ENCODE data around the gene ILDR2. TPM values are rescaled to one million over a fixed set of nuclear protein-coding genes. Genes with fewer than 3 reads are reported as not detected.

The ILDR2 gene
- total and polyA plus RNA-seq, 2 donors (not counting 3 experiments of a cell fraction or from before 2014, with no cell fraction given): not detected

DNA sequence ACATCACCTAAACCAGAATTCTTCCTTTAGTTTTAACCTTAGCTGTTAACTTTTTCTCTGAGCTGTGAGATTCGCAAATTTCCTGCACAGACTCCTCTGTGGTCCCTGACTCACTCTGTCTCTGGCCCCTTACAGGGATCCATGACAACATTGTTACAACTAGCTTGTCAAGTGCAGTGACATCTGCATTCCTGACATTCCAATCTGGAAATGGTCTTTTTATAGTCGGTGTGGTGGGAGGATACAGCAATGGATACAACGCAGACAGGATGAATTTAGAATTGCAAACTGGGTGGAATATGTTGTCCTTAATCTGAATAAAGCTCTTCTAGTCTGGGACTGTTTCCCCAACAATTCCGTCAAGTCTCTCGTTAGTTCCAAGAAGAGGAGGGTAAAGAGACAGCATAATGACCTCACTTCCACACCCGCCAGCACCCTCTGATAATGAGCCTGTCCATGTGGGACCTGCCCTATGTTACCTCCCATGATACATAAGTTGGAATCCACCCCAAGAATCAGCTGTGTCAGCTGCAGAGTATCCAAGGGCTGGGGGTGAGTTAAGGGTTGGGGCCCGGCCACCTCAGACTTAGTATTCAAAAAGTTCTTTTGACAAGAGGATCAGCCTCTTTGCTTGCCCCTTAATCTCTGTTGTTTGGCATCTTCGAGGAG, 49.4 kb downstream of the ILDR2 start:
- dilution Hi-C loops (cut with MboI; ENCODE audit: extremely low pct_ligation_motif_present, low sequenced_read_pairs): no loop called here
- H3K9me3 ChIP-seq (replicated peaks; ENCODE audit: control insufficient read depth, insufficient read depth, low read length): no peaks in the 10 kb centered on the region
- intact Hi-C loops (cut with micrococcal nuclease): no loop called here
- no peak overlapping the region for H2AFZ ChIP-seq (ENCODE audit: low read depth, low read length)
- no peaks in the 10 kb centered on the region for H3K4me1 ChIP-seq (ENCODE audit: control insufficient read depth, extremely low read depth, insufficient read depth, low read length)
- H3K27ac ChIP-seq (ENCODE audit: insufficient read depth, low read depth, low read length): no peak overlapping the region
- peak; percentile 13 for TF ChIP-seq FOS (IDR thresholded peaks at IDR 0.05; ENCODE audit: borderline replicate concordance, insufficient read depth, low read length)
- TF ChIP-seq, protein P1, sequence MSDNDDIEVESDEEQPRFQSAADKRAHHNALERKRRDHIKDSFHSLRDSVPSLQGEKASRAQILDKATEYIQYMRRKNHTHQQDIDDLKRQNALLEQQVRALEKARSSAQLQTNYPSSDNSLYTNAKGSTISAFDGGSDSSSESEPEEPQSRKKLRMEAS (IDR thresholded peaks at IDR 0.05; ENCODE audit: insufficient read depth, insufficient read length): no peak
- POLR2A ChIA-PET: no interaction called here
- H3K4me3 ChIP-seq (replicated peaks in 1 of 3; ENCODE audit: insufficient read depth in 1 of 3, low read depth in 1 of 3, low read length in 3 of 3): no peak overlapping the region
- FAIRE-seq: no peak
- no peak for DNase-seq (ENCODE audit: low read depth, low spot score)
- CTCF ChIA-PET: interaction anchor here (1.6 to 3.6 kb wide), 2 partner anchors 16 to 23 kb away, joined by 3 to 20 read pairs; no protein-coding TSS in a partner anchor
- peaks cover 17 to 20% of the 10 kb centered on the region in 2 experiments for H3K27me3 ChIP-seq (ENCODE audit: control insufficient read depth in 2 of 2, insufficient read depth in 2 of 2, low read length in 2 of 2)
- H3K9ac ChIP-seq (replicated peaks; ENCODE audit: extremely low read depth, insufficient read depth, low read length): no peak overlapping the region
- H3K4me2 ChIP-seq (ENCODE audit: insufficient read depth, low read length): no peak overlapping the region
- H3K79me2 ChIP-seq (ENCODE audit: control insufficient read depth, insufficient read depth, low read length): no peaks in the 10 kb centered on the region
- no TSS peak for BruUV-seq (replicated peaks)
- no peaks in the 10 kb centered on the region for H4K20me1 ChIP-seq (replicated peaks; ENCODE audit: control insufficient read depth, extremely low read depth, insufficient read depth, low read length)
- no peaks in the 10 kb centered on the region for H3K9me1 ChIP-seq (replicated peaks; ENCODE audit: control insufficient read depth, extremely low read depth, insufficient read depth, low read length)
- no peaks in the 10 kb centered on the region for H3K36me3 ChIP-seq (ENCODE audit: control insufficient read depth in 2 of 2, extremely low read depth in 1 of 2, insufficient read depth in 2 of 2, low read length in 2 of 2)

DNA sequence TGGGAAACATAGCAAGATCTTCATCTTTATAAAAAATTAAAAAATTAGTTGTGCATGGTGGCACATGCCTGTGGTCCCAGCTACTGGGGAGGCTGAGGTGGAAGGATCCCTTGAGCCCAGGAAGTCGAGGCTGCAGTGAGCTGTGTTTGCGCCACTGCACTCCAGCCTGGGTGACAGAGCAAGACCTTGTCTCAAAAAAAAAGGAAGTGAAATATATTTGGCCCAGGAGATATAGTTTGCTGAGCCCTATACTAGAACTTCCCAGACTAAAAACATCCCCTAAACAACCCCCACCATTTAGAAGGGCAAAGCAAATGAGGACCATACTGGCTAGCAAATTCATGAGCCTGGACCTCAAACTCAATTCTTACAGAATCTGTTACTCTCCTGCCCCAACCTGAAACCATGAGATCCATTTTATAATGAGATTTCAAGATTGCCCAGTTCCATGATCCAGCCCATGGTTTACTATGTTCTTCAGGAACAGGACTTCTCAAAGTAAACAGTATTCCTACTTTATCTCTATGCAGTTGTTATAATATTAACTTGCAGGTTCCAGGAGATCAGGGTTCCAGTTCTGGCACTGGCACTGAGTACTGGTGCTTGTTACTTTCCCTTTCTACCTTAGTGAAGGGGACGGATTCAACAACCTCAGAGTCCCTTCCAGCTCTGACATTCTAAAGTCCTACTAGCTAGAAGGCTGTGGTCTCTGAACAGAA, 50.4 kb downstream of the ILDR2 start:
- FAIRE-seq (no peak), DNase-seq (ENCODE audit: low read depth, low spot score) (no peak)
- H4K20me1 ChIP-seq (replicated peaks; ENCODE audit: control insufficient read depth, extremely low read depth, insufficient read depth, low read length): no peaks in the 10 kb centered on the region
- no peaks in the 10 kb centered on the region for H3K36me3 ChIP-seq (ENCODE audit: control insufficient read depth in 2 of 2, extremely low read depth in 1 of 2, insufficient read depth in 2 of 2, low read length in 2 of 2)
- H3K9me1 ChIP-seq (replicated peaks; ENCODE audit: control insufficient read depth, extremely low read depth, insufficient read depth, low read length): no peaks in the 10 kb centered on the region
- H3K9me3 ChIP-seq (replicated peaks; ENCODE audit: control insufficient read depth, insufficient read depth, low read length): no peaks in the 10 kb centered on the region
- TF ChIP-seq GATA2 (IDR thresholded peaks at IDR 0.05; ENCODE audit: insufficient read depth, insufficient read length, low read depth, low read length) (no peak), EZH2 (IDR thresholded peaks at IDR 0.05; ENCODE audit: borderline replicate concordance, low read depth, low read length, severe bottlenecking) (no peak), POLR2A (IDR thresholded peaks at IDR 0.05; ENCODE audit: low read depth, low read length) (no peak), FOS (IDR thresholded peaks at IDR 0.05; ENCODE audit: borderline replicate concordance, insufficient read depth, low read length) (no peak), MYC (IDR thresholded peaks at IDR 0.05; ENCODE audit: low read depth, low read length) (no peak), POLR2AphosphoS5 (IDR thresholded peaks at IDR 0.05; ENCODE audit: insufficient read depth, low read depth, low read length) (no peak), JUN (IDR thresholded peaks at IDR 0.05; ENCODE audit: borderline replicate concordance, insufficient read depth, insufficient read length, low read depth) (no peak)
- TF ChIP-seq, protein P1 (IDR thresholded peaks at IDR 0.05; ENCODE audit: insufficient read depth, insufficient read length): no peak
- TF ChIP-seq, protein P2, sequence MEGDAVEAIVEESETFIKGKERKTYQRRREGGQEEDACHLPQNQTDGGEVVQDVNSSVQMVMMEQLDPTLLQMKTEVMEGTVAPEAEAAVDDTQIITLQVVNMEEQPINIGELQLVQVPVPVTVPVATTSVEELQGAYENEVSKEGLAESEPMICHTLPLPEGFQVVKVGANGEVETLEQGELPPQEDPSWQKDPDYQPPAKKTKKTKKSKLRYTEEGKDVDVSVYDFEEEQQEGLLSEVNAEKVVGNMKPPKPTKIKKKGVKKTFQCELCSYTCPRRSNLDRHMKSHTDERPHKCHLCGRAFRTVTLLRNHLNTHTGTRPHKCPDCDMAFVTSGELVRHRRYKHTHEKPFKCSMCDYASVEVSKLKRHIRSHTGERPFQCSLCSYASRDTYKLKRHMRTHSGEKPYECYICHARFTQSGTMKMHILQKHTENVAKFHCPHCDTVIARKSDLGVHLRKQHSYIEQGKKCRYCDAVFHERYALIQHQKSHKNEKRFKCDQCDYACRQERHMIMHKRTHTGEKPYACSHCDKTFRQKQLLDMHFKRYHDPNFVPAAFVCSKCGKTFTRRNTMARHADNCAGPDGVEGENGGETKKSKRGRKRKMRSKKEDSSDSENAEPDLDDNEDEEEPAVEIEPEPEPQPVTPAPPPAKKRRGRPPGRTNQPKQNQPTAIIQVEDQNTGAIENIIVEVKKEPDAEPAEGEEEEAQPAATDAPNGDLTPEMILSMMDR (IDR thresholded peaks at IDR 0.05; ENCODE audit: extremely low read depth in 1 of 2, insufficient read depth in 1 of 2, low read depth in 1 of 2, low read length in 2 of 2): no peak
- no peak overlapping the region for H3K4me3 ChIP-seq (replicated peaks in 1 of 3; ENCODE audit: insufficient read depth in 1 of 3, low read depth in 1 of 3, low read length in 3 of 3)
- dilution Hi-C loops (cut with MboI; ENCODE audit: extremely low pct_ligation_motif_present, low sequenced_read_pairs) (no loop called here), intact Hi-C loops (cut with micrococcal nuclease) (no loop called here)
- no peaks in the 10 kb centered on the region for H3K4me1 ChIP-seq (ENCODE audit: control insufficient read depth, extremely low read depth, insufficient read depth, low read length)
- no peaks in the 10 kb centered on the region for H3K79me2 ChIP-seq (ENCODE audit: control insufficient read depth, insufficient read depth, low read length)
- H3K9ac ChIP-seq (replicated peaks; ENCODE audit: extremely low read depth, insufficient read depth, low read length): no peak overlapping the region
- CTCF ChIA-PET: interaction anchor here (1.6 to 3.6 kb wide), 2 partner anchors 15 to 24 kb away, joined by 3 to 20 read pairs; no protein-coding TSS in a partner anchor
- no peak overlapping the region for H3K27ac ChIP-seq (ENCODE audit: insufficient read depth, low read depth, low read length)
- POLR2A ChIA-PET: no interaction called here
- BruUV-seq (replicated peaks): no TSS peak
- no peak overlapping the region for H2AFZ ChIP-seq (ENCODE audit: low read depth, low read length)
- no peak overlapping the region for H3K4me2 ChIP-seq (ENCODE audit: insufficient read depth, low read length)
- H3K27me3 ChIP-seq (ENCODE audit: control insufficient read depth in 2 of 2, insufficient read depth in 2 of 2, low read length in 2 of 2): peaks cover 24 to 29% of the 10 kb centered on the region in 2 experiments
